H1 (cell line): Measurements from ENCODE around the gene ARMC9. TPM values are rescaled to one million over a fixed set of nuclear protein-coding genes. Genes with fewer than 3 reads are reported as not detected.
"Not testable (repeated sequence)": the region's sequence is repeated elsewhere in the genome, so short reads cannot be mapped to it uniquely, and the experiment has no call there.

Source experiments
- CTCF ChIA-PET: fragments of 300-600 bp; sonication (Branson Sonifier 250); formaldehyde crosslinking; loops from one replicate; lab custom pipeline; 2021; ENCODE audit not compliant: partially characterized antibody; lab: Charles Lee
- POLR2A ChIA-PET: fragments of 300-600 bp; sonication (Branson Sonifier 250); formaldehyde crosslinking; loops from one replicate; lab custom pipeline; 2021; ENCODE audit warnings: inconsistent platforms; ENCODE audit not compliant: partially characterized antibody; lab: Charles Lee
- DNase-seq, 2 experiments: peaks; one replicate each; pipeline versions ENCODE4 v3.0.0 to v3.0.0-alpha.2; 2010 to 2022; ENCODE audit warnings: low spot score in 2 of 2, low read depth in 1 of 2, mixed read lengths in 1 of 2
- FAIRE-seq: peaks from 2 replicates; lab custom pipeline; 2011; peaks lifted over from hg19 to GRCh38; lab: Jason Lieb, UNC
- H2AFZ ChIP-seq: 2 replicates; pipeline ENCODE4 v1.8.1; 2012; ENCODE audit warnings: low read length, inconsistent platforms
- H2AK5ac ChIP-seq: 2 replicates; pipeline ENCODE4 v1.6.1; 2013; ENCODE audit warnings: low read depth, low read length
- H2BK120ac ChIP-seq: replicated peaks from 2 replicates; pipeline ENCODE3; 2013; ENCODE audit warnings: low read depth, low read length, inconsistent platforms
- H2BK12ac ChIP-seq: 2 replicates; pipeline ENCODE4 v1.6.1; 2013; ENCODE audit warnings: low read depth, low read length
- H2BK15ac ChIP-seq: 2 replicates; pipeline ENCODE4 v1.6.1; 2013; ENCODE audit warnings: low read length
- H2BK20ac ChIP-seq: 2 replicates; pipeline ENCODE4 v1.6.1; 2013; ENCODE audit warnings: low read length
- H2BK5ac ChIP-seq: 2 replicates; pipeline ENCODE4 v1.6.1; 2013; ENCODE audit warnings: low read depth, low read length
- H3K14ac ChIP-seq: 2 replicates; pipeline ENCODE4 v1.6.1; 2013; ENCODE audit warnings: inconsistent platforms; ENCODE audit not compliant: insufficient read length
- H3K18ac ChIP-seq: 2 replicates; pipeline ENCODE4 v1.6.1; 2013; ENCODE audit warnings: low read length; ENCODE audit errors: extremely low read depth
- H3K23ac ChIP-seq: 2 replicates; pipeline ENCODE4 v1.6.1; 2013; ENCODE audit warnings: inconsistent platforms; ENCODE audit not compliant: insufficient read length
- H3K23me2 ChIP-seq: 2 replicates; pipeline ENCODE4 v1.6.1; 2013; ENCODE audit warnings: low read depth, low read length
- H3K27ac ChIP-seq: 2 replicates; pipeline ENCODE4 v1.6.1; 2011; ENCODE audit warnings: low read depth, low read length, inconsistent platforms
- H3K27me3 ChIP-seq, 4 experiments: replicated peaks in 1 of 4; 1 replicate in 1 of 4; 2 replicates in 3 of 4; pipeline versions ENCODE4 v1.6.1 to v1.8.1; 2011 to 2013; ENCODE audit warnings: low read length in 3 of 4, mild to moderate bottlenecking in 3 of 4, inconsistent platforms in 2 of 4, mixed read lengths in 2 of 4, moderate library complexity in 1 of 4; ENCODE audit not compliant: control insufficient read depth in 3 of 4, insufficient read depth in 3 of 4; ENCODE audit errors: extremely low read depth in 1 of 4
- H3K36me3 ChIP-seq, 4 experiments: 2 replicates each; pipeline versions ENCODE4 v1.6.1 to v1.8.1; 2011 to 2013; ENCODE audit warnings: mild to moderate bottlenecking in 4 of 4, low read length in 3 of 4, moderate library complexity in 2 of 4, control low read depth in 1 of 4, inconsistent platforms in 1 of 4; ENCODE audit not compliant: insufficient read depth in 4 of 4, control insufficient read depth in 2 of 4
- H3K4ac ChIP-seq: replicated peaks from 2 replicates; pipeline ENCODE3; 2013; ENCODE audit warnings: low read length, low read depth, mixed read lengths, inconsistent platforms; ENCODE audit not compliant: insufficient read length
- H3K4me1 ChIP-seq, 4 experiments: replicated peaks in 1 of 4; 1 replicate in 1 of 4; 2 replicates in 3 of 4; pipeline versions ENCODE4 v1.6.1 to v1.8.1; 2011 to 2013; ENCODE audit warnings: low read length in 3 of 4, inconsistent platforms in 2 of 4, mixed read lengths in 1 of 4; ENCODE audit not compliant: insufficient read depth in 4 of 4, control insufficient read depth in 3 of 4
- H3K4me2 ChIP-seq, 2 experiments: 2 replicates each; pipeline versions ENCODE4 v1.6.1 to v1.8.1; 2011 to 2013; ENCODE audit warnings: low read depth in 2 of 2, low read length in 2 of 2, control low read depth in 1 of 2, inconsistent platforms in 1 of 2, mild to moderate bottlenecking in 1 of 2; ENCODE audit not compliant: insufficient read depth in 1 of 2
- H3K4me3 ChIP-seq, 4 experiments: fragments of 200-600, 300-600 bp in 1 of 4; sonication (generic), shearing (Covaris generic), sonication (Bioruptor Twin) in 1 of 4; 2 replicates each; pipeline versions ENCODE4 v1.5.1 to v1.8.1; 2011 to 2016; ENCODE audit warnings: low read length in 4 of 4, low read depth in 3 of 4, control low read depth in 2 of 4, inconsistent platforms in 2 of 4, mild to moderate bottlenecking in 2 of 4, mixed read lengths in 1 of 4, moderate library complexity in 1 of 4; ENCODE audit not compliant: insufficient read depth in 2 of 4; ENCODE audit errors: extremely low read depth in 1 of 4
- H3K56ac ChIP-seq: replicated peaks from 2 replicates; pipeline ENCODE3; 2013; ENCODE audit warnings: low read depth, mild to moderate bottlenecking, mixed read lengths, low read length, inconsistent platforms; ENCODE audit not compliant: insufficient read length
- H3K79me1 ChIP-seq: 2 replicates; pipeline ENCODE4 v1.6.1; 2013; ENCODE audit warnings: low read depth, low read length, control low read depth
- H3K79me2 ChIP-seq, 2 experiments: 2 replicates each; pipeline versions ENCODE4 v1.6.1 to v1.8.1; 2012 to 2013; ENCODE audit warnings: low read length in 2 of 2, mild to moderate bottlenecking in 2 of 2, inconsistent platforms in 1 of 2; ENCODE audit not compliant: insufficient read depth in 2 of 2, control insufficient read depth in 1 of 2
- H3K9ac ChIP-seq, 4 experiments: replicated peaks in 1 of 4; 1 replicate in 1 of 4; 2 replicates in 3 of 4; pipeline versions ENCODE4 v1.6.1 to v1.8.1; 2011 to 2013; ENCODE audit warnings: low read depth in 3 of 4, low read length in 3 of 4, control low read depth in 2 of 4, mild to moderate bottlenecking in 2 of 4, moderate library complexity in 2 of 4, inconsistent platforms in 1 of 4; ENCODE audit errors: extremely low read depth in 1 of 4
- H3K9me3 ChIP-seq, 2 experiments: 2 replicates each; pipeline versions ENCODE4 v1.6.1 to v1.8.1; 2012 to 2013; ENCODE audit warnings: mild to moderate bottlenecking in 2 of 2, moderate library complexity in 2 of 2, control low read depth in 1 of 2, inconsistent platforms in 1 of 2, low read depth in 1 of 2, low read length in 1 of 2, mixed read lengths in 1 of 2; ENCODE audit not compliant: insufficient read depth in 2 of 2
- H4K20me1 ChIP-seq, 2 experiments: replicated peaks in 1 of 2; 2 replicates each; pipeline versions ENCODE3 to v1.8.1; 2011 to 2013; ENCODE audit warnings: inconsistent platforms in 2 of 2, low read length in 2 of 2, mild to moderate bottlenecking in 1 of 2; ENCODE audit not compliant: insufficient read depth in 2 of 2, control insufficient read depth in 1 of 2
- H4K5ac ChIP-seq: 2 replicates; pipeline ENCODE4 v1.6.1; 2013; ENCODE audit warnings: low read length, low read depth, mixed read lengths, inconsistent platforms; ENCODE audit not compliant: insufficient read length
- H4K8ac ChIP-seq: 2 replicates; pipeline ENCODE4 v1.8.0; 2013; ENCODE audit warnings: mild to moderate bottlenecking, moderate library complexity, low read length, inconsistent platforms; ENCODE audit not compliant: insufficient read depth; ENCODE audit errors: extremely low read depth
- H4K91ac ChIP-seq: replicated peaks from 2 replicates; pipeline ENCODE3; 2013; ENCODE audit warnings: low read length, mixed read lengths, inconsistent platforms; ENCODE audit not compliant: insufficient read length
- WGBS, 2 experiments: shearing (Covaris generic) in 1 of 2; methylation state at CpG; one replicate each; pipeline versions ENCODE4 v1.1.6 to v1.1.7; 2013 to 2015; ENCODE audit warnings: low lambda C conversion rate in 2 of 2, mixed read lengths in 2 of 2, inconsistent platforms in 1 of 2, low coverage in 1 of 2, missing lambda C conversion rate in 1 of 2; ENCODE audit not compliant: insufficient replicate concordance in 2 of 2, insufficient coverage in 1 of 2, insufficient read length in 1 of 2; ENCODE audit errors: extremely low coverage in 1 of 2, missing lambda C conversion rate in 1 of 2; 5-methylcytosine and 5-hydroxymethylcytosine counted together
- polyA plus RNA-seq, 7 experiments: library from polyadenylated mRNA; depleted of rRNA in 3 of 7; stranded (reverse) in 5 of 7; unstranded in 2 of 7; fragments of >200 nt in 5 of 7; fragments of 200-250 nt in 2 of 7; gene quantifications; 1 replicate in 5 of 7; 2 replicates in 1 of 7; 4 replicates in 1 of 7; pipeline versions ENCODE4 v1.2.1 to v1.2.3, GENCODE V29; 2011 to 2013; ENCODE audit warnings: missing spikeins in 2 of 7, mixed read lengths in 2 of 7
- total RNA-seq: library from RNA; stranded (reverse); fragmentation: NEBNext Ultra II Directional; extraction: Animal tissue kit (Norgen Biotek cat#: 25700); gene quantifications from 2 replicates; pipeline ENCODE4 v1.2.1, GENCODE V29; 2021

The ARMC9 gene
- total and polyA plus RNA-seq, 2 of the 8 experiments (the other 6 are each of a cell fraction or from before 2014, with no cell fraction given), result 23.2 to 36.1 TPM

DNA sequence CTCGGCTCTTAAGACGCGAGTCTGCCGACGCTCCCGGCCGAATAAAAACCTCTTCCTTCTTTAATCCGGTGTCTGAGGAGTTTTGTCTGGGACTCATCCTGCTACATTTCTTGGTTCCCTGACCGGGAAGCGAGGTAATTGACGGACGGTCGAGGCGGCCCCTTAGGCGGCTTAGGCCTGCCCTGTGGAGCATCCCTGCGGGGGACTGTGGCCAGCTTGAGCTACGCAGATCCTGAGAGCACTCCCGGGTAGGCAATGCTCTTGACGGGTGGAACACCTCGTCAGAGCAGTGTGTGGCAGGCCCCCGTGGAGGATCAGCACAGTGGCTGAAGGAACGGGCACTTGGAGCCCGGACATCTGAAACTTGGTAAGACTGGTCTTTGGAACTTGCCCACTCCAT, 202.7 kb downstream of the ARMC9 start:
- not testable (repeated sequence) for H3K56ac ChIP-seq, H4K5ac ChIP-seq, H2AFZ ChIP-seq, H3K23me2 ChIP-seq, H4K91ac ChIP-seq, H4K20me1 ChIP-seq, H3K9ac ChIP-seq, H2BK15ac ChIP-seq, H3K4me3 ChIP-seq, H4K8ac ChIP-seq, H2BK12ac ChIP-seq, H3K79me1 ChIP-seq, H3K27ac ChIP-seq, H3K4ac ChIP-seq, FAIRE-seq, H3K27me3 ChIP-seq, H2BK120ac ChIP-seq, H2AK5ac ChIP-seq, H2BK20ac ChIP-seq, H3K14ac ChIP-seq, H2BK5ac ChIP-seq, H3K18ac ChIP-seq, H3K9me3 ChIP-seq, H3K23ac ChIP-seq
- H3K36me3 ChIP-seq, result peaks cover 0 to 18% (median 10%) of the 10 kb centered on the region in 4 experiments; a peak in 4 of 8 replicates
- H3K79me2 ChIP-seq, result peaks cover 0 to 29% of the 10 kb centered on the region in 2 experiments; a peak in 2 of 4 replicates
- H3K4me2 ChIP-seq, result 0 out of 4 replicates have a peak overlapping the region, but pooled peaks of 1 of the 2 experiments have one; percentile 20
- peak in 1 of 2 experiments; percentile 54 for DNase-seq
- ChIA-PET CTCF (interaction anchor here (0.8 to 29.5 kb wide), 20 partner anchors 11 to 211 kb away, joined by 3 to 617 read pairs (median 6); no protein-coding TSS in a partner anchor), POLR2A (interaction anchor here (0.9 to 2.6 kb wide), 6 partner anchors 9 to 60 kb away, joined by 3 to 17 read pairs (median 6); no protein-coding TSS in a partner anchor)
- peaks cover 0 to 16% (median 13%) of the 10 kb centered on the region in 4 experiments; a peak in 6 of 7 replicates for H3K4me1 ChIP-seq
- WGBS, 2 experiments, result 94% methylated on average over 23 of the region's 23 CpGs; no CpG with 5 or more reads in 1 of the 2 experiments
